Breast epithelium (tissue), 3 donors: Measurements from ENCODE around the gene CAMK2D.

ENCODE experiments used
- CTCF ChIP-seq, 3 donors: fragments of 450-650 bp; IDR thresholded peaks; one replicate each; pipeline ENCODE4 v1.5.1; 2016 to 2017; ENCODE audit warnings: antibody characterized with exemption in 3 of 3, mild to moderate bottlenecking in 3 of 3, moderate library complexity in 3 of 3
- POLR2AphosphoS5 ChIP-seq, 3 donors: sonication (generic); formaldehyde crosslinking; IDR thresholded peaks; one replicate each; pipeline ENCODE4 v1.6.1; 2017; ENCODE audit warnings: antibody characterized with exemption in 3 of 3

- TF ChIP-seq CTCF (IDR thresholded peaks at IDR 0.05) (no peak), POLR2AphosphoS5 (IDR thresholded peaks at IDR 0.05) (no peak)
Observed at GRCh38 chr4:113540859-113541258, 220.7 kb downstream of the CAMK2D start.
